HCT116 (cell line): ENCODE results near the gene LRRC4C.

Experiments
- ELF1 ChIP-seq: IDR thresholded peaks from 2 replicates; pipeline ENCODE4 v1.6.1; 2012; ENCODE audit warnings: low read depth, borderline replicate concordance
- EZH2phosphoT487 ChIP-seq: fragments of 200-600 bp; IDR thresholded peaks from 2 replicates; pipeline ENCODE4 v1.6.1; 2018; ENCODE audit warnings: antibody characterized with exemption, borderline replicate concordance
- POLR2A ChIP-seq: IDR thresholded peaks from 2 replicates; pipeline ENCODE4 v1.7.0; 2011; ENCODE audit warnings: borderline replicate concordance; ENCODE audit not compliant: insufficient read depth, insufficient read length; ENCODE audit errors: extremely low read depth
- SP1 ChIP-seq: IDR thresholded peaks from 2 replicates; pipeline ENCODE4 v1.6.1; 2012; ENCODE audit warnings: low read depth
- TF ChIP-seq, protein P1 (sequence below): IDR thresholded peaks from 2 replicates; pipeline ENCODE4 v1.6.1; 2012; ENCODE audit warnings: low read depth

DNA sequence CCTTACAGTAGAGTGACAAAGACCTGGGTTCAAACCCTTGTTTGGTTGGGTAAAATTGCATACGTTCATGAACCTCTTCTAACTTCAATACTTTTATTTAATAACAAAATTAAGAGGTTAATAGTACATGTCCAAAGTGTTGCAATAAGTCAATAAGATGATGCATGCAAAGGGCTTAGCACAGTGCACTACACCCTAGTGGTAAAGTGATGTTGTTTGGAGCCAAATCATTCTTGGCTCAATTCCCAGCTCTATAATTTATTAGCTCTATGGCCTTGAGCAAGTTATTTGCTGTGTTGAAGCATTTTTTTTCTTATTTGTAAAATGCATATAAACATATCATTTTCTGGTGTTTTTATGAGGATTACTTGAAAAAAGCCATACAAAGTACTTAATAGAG is 945.3 kb downstream of the LRRC4C start:
- TF ChIP-seq, protein P1, sequence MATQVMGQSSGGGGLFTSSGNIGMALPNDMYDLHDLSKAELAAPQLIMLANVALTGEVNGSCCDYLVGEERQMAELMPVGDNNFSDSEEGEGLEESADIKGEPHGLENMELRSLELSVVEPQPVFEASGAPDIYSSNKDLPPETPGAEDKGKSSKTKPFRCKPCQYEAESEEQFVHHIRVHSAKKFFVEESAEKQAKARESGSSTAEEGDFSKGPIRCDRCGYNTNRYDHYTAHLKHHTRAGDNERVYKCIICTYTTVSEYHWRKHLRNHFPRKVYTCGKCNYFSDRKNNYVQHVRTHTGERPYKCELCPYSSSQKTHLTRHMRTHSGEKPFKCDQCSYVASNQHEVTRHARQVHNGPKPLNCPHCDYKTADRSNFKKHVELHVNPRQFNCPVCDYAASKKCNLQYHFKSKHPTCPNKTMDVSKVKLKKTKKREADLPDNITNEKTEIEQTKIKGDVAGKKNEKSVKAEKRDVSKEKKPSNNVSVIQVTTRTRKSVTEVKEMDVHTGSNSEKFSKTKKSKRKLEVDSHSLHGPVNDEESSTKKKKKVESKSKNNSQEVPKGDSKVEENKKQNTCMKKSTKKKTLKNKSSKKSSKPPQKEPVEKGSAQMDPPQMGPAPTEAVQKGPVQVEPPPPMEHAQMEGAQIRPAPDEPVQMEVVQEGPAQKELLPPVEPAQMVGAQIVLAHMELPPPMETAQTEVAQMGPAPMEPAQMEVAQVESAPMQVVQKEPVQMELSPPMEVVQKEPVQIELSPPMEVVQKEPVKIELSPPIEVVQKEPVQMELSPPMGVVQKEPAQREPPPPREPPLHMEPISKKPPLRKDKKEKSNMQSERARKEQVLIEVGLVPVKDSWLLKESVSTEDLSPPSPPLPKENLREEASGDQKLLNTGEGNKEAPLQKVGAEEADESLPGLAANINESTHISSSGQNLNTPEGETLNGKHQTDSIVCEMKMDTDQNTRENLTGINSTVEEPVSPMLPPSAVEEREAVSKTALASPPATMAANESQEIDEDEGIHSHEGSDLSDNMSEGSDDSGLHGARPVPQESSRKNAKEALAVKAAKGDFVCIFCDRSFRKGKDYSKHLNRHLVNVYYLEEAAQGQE: no peak
- TF ChIP-seq ELF1: no peak
- no peak for TF ChIP-seq SP1
- no peak for TF ChIP-seq POLR2A
- TF ChIP-seq EZH2phosphoT487: no peak
